Activated CD8-positive, alpha-beta memory T cell treated with anti-CD3 and anti-CD28 coated beads, Interleukin-2, amount 50 U/mL, for 4 hours (primary cell): ENCODE results near the gene KDM4C.
A peak's percentile ranks its signal among the peaks of the same experiment; 100 is the strongest.

Experiments used
- DNase-seq: peaks from one replicate; pipeline ENCODE4 v3.0.0-alpha.2; 2020

The KDM4C gene

GRCh38 chr9:6870650-6871477 lies 113.1 kb downstream of the KDM4C start:
- no peak for DNase-seq

- DNase-seq = peak; percentile 33
These were observed 116.1 kb downstream of the KDM4C start for GRCh38 chr9:6873857-6874256.

- DNase-seq = no peak
These were observed 118.6 kb downstream of the KDM4C start for GRCh38 chr9:6876195-6876894.

- no peak for DNase-seq
These were observed 119.9 kb downstream of the KDM4C start for GRCh38 chr9:6877671-6878161.

- no peak for DNase-seq
These were observed 122.9 kb downstream of the KDM4C start for GRCh38 chr9:6880626-6881025.

- DNase-seq = no peak
These were observed 126.3 kb downstream of the KDM4C start for GRCh38 chr9:6884101-6884500.

- no peak for DNase-seq
These were observed 127.2 kb downstream of the KDM4C start for GRCh38 chr9:6884990-6885389.

DNA sequence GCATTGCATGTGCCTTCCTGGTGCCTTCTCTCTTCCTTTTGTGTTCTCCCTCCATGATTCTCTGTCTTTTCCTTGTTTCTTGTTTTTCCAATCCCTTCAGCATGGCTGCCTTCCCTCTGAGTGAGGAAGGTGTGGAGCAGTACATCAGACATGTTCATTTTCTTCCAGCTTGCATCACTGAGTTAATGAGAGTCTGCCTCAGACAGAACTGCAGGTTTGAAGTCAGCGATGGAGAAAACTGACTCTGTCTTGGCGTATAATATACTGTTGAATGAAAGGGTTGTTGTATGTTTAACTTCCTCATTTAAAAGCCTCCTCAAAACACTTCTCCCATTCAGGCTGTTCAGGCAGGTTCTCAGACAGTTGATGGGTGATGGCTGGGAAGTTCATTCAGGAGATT lies 129.3 kb downstream of the KDM4C start:
- no peak for DNase-seq

- no peak for DNase-seq
These were observed 132.1 kb downstream of the KDM4C start for GRCh38 chr9:6889868-6890267.

DNA sequence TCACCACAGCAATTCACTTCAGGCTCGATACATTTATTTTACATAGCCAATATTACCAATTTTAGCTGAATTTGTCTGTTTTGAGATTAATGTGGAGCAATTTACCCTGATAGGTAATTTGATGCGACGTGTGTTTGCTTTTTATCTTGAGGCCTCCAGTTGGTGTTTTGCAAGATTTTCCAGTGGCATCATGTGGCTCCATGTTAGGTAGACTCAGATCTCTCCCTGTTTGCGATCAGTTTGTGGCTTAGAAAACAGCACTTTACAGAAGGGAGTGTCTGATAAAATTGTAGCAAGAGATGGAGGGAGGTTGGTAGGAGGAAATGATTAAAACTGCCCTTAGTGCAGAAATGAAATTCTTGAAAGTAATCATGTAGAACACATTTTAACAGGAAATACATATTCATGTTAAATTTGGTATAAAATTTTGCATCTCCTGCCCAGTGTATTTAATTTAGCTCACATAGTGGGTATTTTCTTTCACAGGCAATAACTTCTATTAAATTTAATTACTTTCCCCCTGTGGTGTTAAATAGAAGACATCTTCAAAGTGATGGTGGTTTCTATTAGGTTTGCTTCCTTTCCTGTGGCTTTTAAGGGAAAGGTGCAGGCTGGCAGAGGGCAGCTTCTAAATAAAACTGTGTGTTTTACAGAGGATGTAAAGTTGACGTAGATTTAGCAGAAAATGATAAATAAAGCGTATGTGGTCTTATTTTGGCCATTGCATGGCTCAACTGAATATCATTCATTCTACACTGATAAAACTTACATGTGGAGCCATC lies 135.8 kb downstream of the KDM4C start:
- no peak for DNase-seq

DNA sequence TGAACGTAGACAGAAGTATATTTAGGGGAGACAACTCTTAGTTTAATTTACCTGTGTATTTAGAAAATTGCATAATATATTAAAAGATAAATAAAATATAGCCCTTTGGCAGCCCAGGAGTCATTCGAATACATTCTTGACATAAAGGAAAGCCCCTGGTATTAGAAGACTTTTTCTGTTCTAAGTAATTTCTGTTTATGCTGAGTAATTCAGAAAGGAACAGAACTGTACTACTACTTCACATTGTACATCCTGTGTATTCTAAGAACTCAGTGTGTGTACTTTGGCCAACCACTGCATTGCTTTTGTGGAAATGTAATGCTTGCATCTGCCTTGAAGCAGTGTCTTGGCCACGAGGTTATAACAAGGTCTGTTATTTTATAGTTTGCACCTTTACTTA lies 136.4 kb downstream of the KDM4C start:
- no peak for DNase-seq

DNA sequence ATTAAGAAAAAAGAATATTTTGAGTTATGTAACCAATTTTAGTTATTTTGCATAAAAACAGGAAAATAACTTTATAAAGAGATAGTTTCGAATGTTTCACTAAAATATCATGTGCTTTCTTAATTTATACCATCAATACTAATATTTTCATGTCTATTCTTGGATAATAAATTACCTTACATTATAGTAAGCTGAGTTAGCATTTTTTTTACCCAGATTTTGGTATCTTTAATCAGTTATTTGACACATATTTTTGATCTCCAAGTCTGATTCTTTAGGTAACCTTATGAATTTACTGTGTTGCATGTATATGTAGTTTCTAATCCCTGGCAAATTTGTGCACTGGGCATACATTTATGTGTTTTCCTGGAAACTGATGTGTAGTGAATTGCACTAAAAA lies 138.0 kb downstream of the KDM4C start:
- DNase-seq = no peak

DNA sequence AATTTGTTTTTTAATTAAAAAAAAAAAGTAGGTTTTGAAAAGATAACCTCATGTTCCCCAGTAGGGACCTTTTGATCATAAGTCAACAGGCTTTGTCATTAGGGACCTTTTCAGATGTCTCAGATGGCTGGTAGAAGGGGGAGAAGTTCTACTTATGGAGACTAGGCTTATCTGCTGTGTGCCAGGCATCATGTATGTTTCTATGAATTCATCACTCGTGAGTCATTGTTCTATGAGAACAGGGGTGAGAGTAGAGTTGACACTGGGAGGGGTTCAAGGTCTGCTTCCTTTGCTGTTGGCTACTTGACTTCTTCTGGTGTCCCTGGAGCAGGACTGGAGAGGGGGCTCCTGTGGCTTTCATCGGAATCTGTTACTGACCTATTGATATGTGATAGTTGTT lies 138.8 kb downstream of the KDM4C start:
- DNase-seq = no peak

- DNase-seq = no peak
These were observed 139.5 kb downstream of the KDM4C start for GRCh38 chr9:6897207-6897822.

DNA sequence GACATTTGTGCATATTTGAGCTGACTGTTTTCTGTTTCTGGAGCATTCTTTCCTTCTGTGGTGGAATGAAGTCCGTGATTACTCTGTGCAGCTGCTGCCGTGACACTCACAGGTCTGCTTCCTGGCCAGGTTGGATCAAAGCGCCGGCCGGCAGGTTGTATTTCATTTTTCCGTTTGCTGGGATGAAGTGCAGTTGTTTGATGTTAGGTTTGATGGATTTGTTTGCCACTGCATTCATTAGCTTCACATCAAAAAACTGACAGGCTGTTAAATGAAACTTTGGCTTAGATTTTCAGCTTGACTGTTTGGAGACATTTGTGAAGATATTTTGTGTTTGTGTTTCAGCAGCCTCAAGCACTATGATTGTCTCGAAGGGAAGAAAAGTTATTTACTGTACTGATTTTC lies 140.1 kb downstream of the KDM4C start:
- no peak for DNase-seq

- no peak for DNase-seq
These were observed 141.5 kb downstream of the KDM4C start for GRCh38 chr9:6899274-6899673.

- DNase-seq = no peak
These were observed 142.7 kb downstream of the KDM4C start for GRCh38 chr9:6900440-6900883.

DNA sequence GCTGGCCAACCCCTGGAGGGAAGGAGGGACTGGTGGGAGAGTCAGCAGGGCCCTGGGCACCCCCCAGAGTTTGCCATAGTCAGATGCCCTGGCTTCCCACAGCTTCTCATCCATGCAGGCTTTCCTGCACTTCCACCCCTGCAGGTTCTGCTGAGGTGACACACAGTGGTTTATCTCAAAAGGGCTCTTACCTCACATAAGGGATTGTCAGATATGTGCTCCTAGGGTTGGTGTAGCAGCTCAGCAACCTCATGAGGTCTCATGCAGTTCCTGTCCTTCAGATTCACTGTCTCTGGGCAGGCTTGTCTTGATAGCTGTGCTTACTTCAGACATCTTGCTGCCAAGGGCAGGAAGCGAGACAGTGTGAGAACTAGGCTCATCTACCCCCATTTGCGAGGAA lies 143.4 kb downstream of the KDM4C start:
- no peak for DNase-seq

DNA sequence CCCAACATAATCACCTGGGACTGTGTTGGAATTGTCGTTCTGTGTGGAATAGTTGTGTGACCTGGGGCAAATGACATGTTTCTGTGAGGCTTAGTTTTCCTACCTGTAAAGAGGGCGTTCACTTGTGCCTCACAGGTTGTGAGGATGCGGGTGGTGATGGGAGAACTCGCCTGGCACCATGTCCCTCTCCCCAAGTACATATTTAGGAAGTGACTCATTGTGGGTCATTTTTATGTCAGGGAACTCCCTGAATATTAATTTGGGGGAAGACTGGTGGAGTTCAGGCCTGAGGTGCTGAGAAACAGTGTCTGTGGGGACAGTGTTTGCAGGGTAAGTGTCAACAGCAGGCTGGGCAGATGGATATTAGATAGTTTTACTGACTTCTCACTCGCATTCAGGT lies 144.7 kb downstream of the KDM4C start:
- no peak for DNase-seq

GRCh38 chr9:6904371-6904770 lies 146.6 kb downstream of the KDM4C start:
- no peak for DNase-seq

- no peak for DNase-seq
These were observed 148.1 kb downstream of the KDM4C start for GRCh38 chr9:6905850-6906375.

- no peak for DNase-seq
These were observed 150.1 kb downstream of the KDM4C start for GRCh38 chr9:6907772-6908381.
